ENCODE results near the gene TSPAN9.

Gene TSPAN9

GRCh38 chr12:3041558-3042164, 35.5 kb upstream of the TSPAN9 start:
- Histone ChIP-seq H3K9ac (ENCODE audit: insufficient read length) (no peak overlapping the region), H3K36me3 (ENCODE audit: insufficient read depth, low read length) (peaks cover 20% of the 10 kb centered on the region; the same call in 1 of the 2 replicates), H3K27ac (no peak overlapping the region), H3K9me3 (ENCODE audit: low read depth, low read length) (no peaks in the 10 kb centered on the region), H3K4me3 (no peak overlapping the region)
- peak; percentile 24 for DNase-seq (ENCODE audit: low read depth, low spot score)
- TF ChIP-seq EZH2 (IDR thresholded peaks at IDR 0.05) (no peak), FOXP2 (optimal IDR thresholded peaks at IDR 0.05; ENCODE audit: control extremely low read depth, extremely low read length, insufficient read depth) (no peak), POLR2AphosphoS5 (IDR thresholded peaks at IDR 0.05; ENCODE audit: borderline replicate concordance, low read depth, low read length) (no peak)

- DNase-seq (ENCODE audit: low read depth, low spot score), result no peak
- TF ChIP-seq EZH2 (IDR thresholded peaks at IDR 0.05), result no peak
- TF ChIP-seq FOXP2 (optimal IDR thresholded peaks at IDR 0.05; ENCODE audit: control extremely low read depth, extremely low read length, insufficient read depth), result no peak
- TF ChIP-seq POLR2AphosphoS5 (IDR thresholded peaks at IDR 0.05; ENCODE audit: borderline replicate concordance, low read depth, low read length), result no peak
- Histone ChIP-seq H3K9me3 (ENCODE audit: low read depth, low read length) (no peaks in the 10 kb centered on the region), H3K27ac (no peak overlapping the region), H3K9ac (ENCODE audit: insufficient read length) (no peak overlapping the region), H3K4me3 (no peak overlapping the region), H3K36me3 (ENCODE audit: insufficient read depth, low read length) (peaks cover 20% of the 10 kb centered on the region; the same call in 1 of the 2 replicates)
Measured at GRCh38 chr12:3042394-3042793, 34.8 kb upstream of the TSPAN9 start.

GRCh38 chr12:3042826-3043225, 34.4 kb upstream of the TSPAN9 start:
- Histone ChIP-seq H3K9ac (ENCODE audit: insufficient read length) (no peak overlapping the region), H3K27ac (no peak overlapping the region), H3K4me3 (no peak overlapping the region), H3K36me3 (ENCODE audit: insufficient read depth, low read length) (peaks cover 20% of the 10 kb centered on the region; the same call in 1 of the 2 replicates), H3K9me3 (ENCODE audit: low read depth, low read length) (no peaks in the 10 kb centered on the region)
- TF ChIP-seq EZH2 (IDR thresholded peaks at IDR 0.05), result no peak
- no peak for TF ChIP-seq FOXP2 (optimal IDR thresholded peaks at IDR 0.05; ENCODE audit: control extremely low read depth, extremely low read length, insufficient read depth)
- DNase-seq (ENCODE audit: low read depth, low spot score), result no peak

GRCh38 chr12:3043406-3043805, 33.8 kb upstream of the TSPAN9 start:
- DNase-seq (ENCODE audit: low read depth, low spot score), result no peak
- no peaks in the 10 kb centered on the region for H3K9me3 ChIP-seq (ENCODE audit: low read depth, low read length)
- H3K27ac ChIP-seq, result no peak overlapping the region
- no peak for TF ChIP-seq POLR2AphosphoS5 (IDR thresholded peaks at IDR 0.05; ENCODE audit: borderline replicate concordance, low read depth, low read length)
- no peak for TF ChIP-seq EZH2 (IDR thresholded peaks at IDR 0.05)
- TF ChIP-seq FOXP2 (optimal IDR thresholded peaks at IDR 0.05; ENCODE audit: control extremely low read depth, extremely low read length, insufficient read depth), result no peak
- no peak overlapping the region for H3K4me3 ChIP-seq
- no peak overlapping the region for H3K9ac ChIP-seq (ENCODE audit: insufficient read length)
- peaks cover 15% of the 10 kb centered on the region; the same call in 1 of the 2 replicates for H3K36me3 ChIP-seq (ENCODE audit: insufficient read depth, low read length)

GRCh38 chr12:3044141-3044630, 33.0 kb upstream of the TSPAN9 start:
- no peak overlapping the region for H3K27ac ChIP-seq
- H3K36me3 ChIP-seq (ENCODE audit: insufficient read depth, low read length), result peaks cover 10% of the 10 kb centered on the region; the same call in 1 of the 2 replicates
- no peak overlapping the region for H3K4me3 ChIP-seq
- no peak overlapping the region for H3K9ac ChIP-seq (ENCODE audit: insufficient read length)
- no peak for TF ChIP-seq EZH2 (IDR thresholded peaks at IDR 0.05)
- no peak for TF ChIP-seq FOXP2 (optimal IDR thresholded peaks at IDR 0.05; ENCODE audit: control extremely low read depth, extremely low read length, insufficient read depth)
- no peak for TF ChIP-seq POLR2AphosphoS5 (IDR thresholded peaks at IDR 0.05; ENCODE audit: borderline replicate concordance, low read depth, low read length)
- DNase-seq (ENCODE audit: low read depth, low spot score), result no peak
- H3K9me3 ChIP-seq (ENCODE audit: low read depth, low read length), result no peaks in the 10 kb centered on the region

GRCh38 chr12:3045494-3045893, 31.7 kb upstream of the TSPAN9 start:
- Histone ChIP-seq H3K9ac (ENCODE audit: insufficient read length) (no peak overlapping the region), H3K27ac (no peak overlapping the region), H3K9me3 (ENCODE audit: low read depth, low read length) (no peaks in the 10 kb centered on the region), H3K36me3 (ENCODE audit: insufficient read depth, low read length) (peaks cover 8% of the 10 kb centered on the region; the same call in 1 of the 2 replicates), H3K4me3 (no peak overlapping the region)
- TF ChIP-seq FOXP2 (optimal IDR thresholded peaks at IDR 0.05; ENCODE audit: control extremely low read depth, extremely low read length, insufficient read depth) (no peak), POLR2AphosphoS5 (IDR thresholded peaks at IDR 0.05; ENCODE audit: borderline replicate concordance, low read depth, low read length) (no peak)
- DNase-seq (ENCODE audit: low read depth, low spot score), result no peak

GRCh38 chr12:3045989-3046388, 31.2 kb upstream of the TSPAN9 start:
- TF ChIP-seq EZH2 (IDR thresholded peaks at IDR 0.05), result no peak
- no peak for TF ChIP-seq FOXP2 (optimal IDR thresholded peaks at IDR 0.05; ENCODE audit: control extremely low read depth, extremely low read length, insufficient read depth)
- no peak for TF ChIP-seq POLR2AphosphoS5 (IDR thresholded peaks at IDR 0.05; ENCODE audit: borderline replicate concordance, low read depth, low read length)
- DNase-seq (ENCODE audit: low read depth, low spot score), result no peak

GRCh38 chr12:3046441-3047200, 30.6 kb upstream of the TSPAN9 start:
- no peak for TF ChIP-seq EZH2 (IDR thresholded peaks at IDR 0.05)
- TF ChIP-seq POLR2AphosphoS5 (IDR thresholded peaks at IDR 0.05; ENCODE audit: borderline replicate concordance, low read depth, low read length), result no peak
- TF ChIP-seq FOXP2 (optimal IDR thresholded peaks at IDR 0.05; ENCODE audit: control extremely low read depth, extremely low read length, insufficient read depth), result no peak
- Histone ChIP-seq H3K36me3 (ENCODE audit: insufficient read depth, low read length) (no peaks in the 10 kb centered on the region), H3K4me3 (no peak overlapping the region), H3K27ac (no peak overlapping the region), H3K9me3 (ENCODE audit: low read depth, low read length) (no peaks in the 10 kb centered on the region), H3K9ac (ENCODE audit: insufficient read length) (no peak overlapping the region)
- no peak for DNase-seq (ENCODE audit: low read depth, low spot score)

More at GRCh38 chr12:3045989-3046388, 31.2 kb upstream of the TSPAN9 start:
- no peaks in the 10 kb centered on the region for H3K9me3 ChIP-seq (ENCODE audit: low read depth, low read length)
- H3K36me3 ChIP-seq (ENCODE audit: insufficient read depth, low read length), result peaks cover 3% of the 10 kb centered on the region; the same call in 1 of the 2 replicates
- H3K27ac ChIP-seq, result no peak overlapping the region
- H3K9ac ChIP-seq (ENCODE audit: insufficient read length), result no peak overlapping the region
- H3K4me3 ChIP-seq, result no peak overlapping the region

Data from SK-N-MC (cell line).